Measurements from ENCODE around the gene BICDL1.

Gene BICDL1

DNA sequence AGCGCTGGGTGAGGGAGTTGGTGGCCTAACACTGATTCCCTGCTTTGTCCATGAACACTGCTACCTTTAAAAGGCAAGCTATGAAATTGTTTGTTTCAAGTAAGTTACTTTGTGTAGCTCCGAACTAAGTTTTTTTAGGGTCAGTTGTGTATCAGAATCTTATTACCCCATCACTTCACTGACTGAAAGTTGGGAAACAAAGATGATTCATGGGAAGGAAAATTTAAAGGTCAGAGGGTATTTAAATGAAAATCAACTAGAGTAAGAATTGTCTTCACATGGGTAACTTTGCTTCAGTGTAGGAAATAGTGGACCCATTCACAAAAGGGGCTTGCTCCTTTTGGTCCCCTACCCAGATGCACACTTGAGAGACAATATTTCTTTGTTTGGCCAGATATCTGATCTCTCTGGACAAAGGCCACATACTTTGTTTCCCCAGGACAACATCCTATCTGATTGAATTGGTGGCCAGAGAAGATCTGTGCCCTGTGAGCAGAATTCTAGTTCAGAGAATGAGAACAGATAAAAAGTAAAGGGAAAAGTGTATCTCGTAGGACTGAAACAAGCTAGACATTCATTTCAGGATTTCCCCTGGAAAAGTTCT is 74.0 kb downstream of the BICDL1 start:
- Histone ChIP-seq H3K9me3 (ENCODE audit: control insufficient read depth, low read length) (no peaks in the 10 kb centered on the region), H3K4me3 (ENCODE audit: insufficient read depth, low read depth, low read length, poor library complexity, severe bottlenecking) (no peak overlapping the region), H3K36me3 (ENCODE audit: control insufficient read depth, insufficient read depth, low read length) (peaks cover 21% of the 10 kb centered on the region), H3K4me1 (ENCODE audit: control insufficient read depth, insufficient read depth, low read length, poor library complexity, severe bottlenecking) (no peaks in the 10 kb centered on the region), H3K27me3 (replicated peaks; ENCODE audit: control insufficient read depth, insufficient read depth, low read length, poor library complexity, severe bottlenecking) (no peaks in the 10 kb centered on the region), H3K27ac (ENCODE audit: insufficient read depth, low read length, poor library complexity, severe bottlenecking) (no peak overlapping the region)
- no peak for DNase-seq

- Histone ChIP-seq H3K4me1 (ENCODE audit: control insufficient read depth, insufficient read depth, low read length, poor library complexity, severe bottlenecking) (no peaks in the 10 kb centered on the region), H3K9me3 (ENCODE audit: control insufficient read depth, low read length) (no peaks in the 10 kb centered on the region), H3K27ac (ENCODE audit: insufficient read depth, low read length, poor library complexity, severe bottlenecking) (no peak overlapping the region), H3K27me3 (replicated peaks; ENCODE audit: control insufficient read depth, insufficient read depth, low read length, poor library complexity, severe bottlenecking) (no peaks in the 10 kb centered on the region), H3K36me3 (ENCODE audit: control insufficient read depth, insufficient read depth, low read length) (peaks cover 21% of the 10 kb centered on the region), H3K4me3 (ENCODE audit: insufficient read depth, low read depth, low read length, poor library complexity, severe bottlenecking) (no peak overlapping the region)
- DNase-seq = no peak
These were observed 75.3 kb downstream of the BICDL1 start for GRCh38 chr12:120064054-120064940.

GRCh38 chr12:120065472-120065871 is 76.4 kb downstream of the BICDL1 start:
- Histone ChIP-seq H3K36me3 (ENCODE audit: control insufficient read depth, insufficient read depth, low read length) (peaks cover 21% of the 10 kb centered on the region), H3K4me1 (ENCODE audit: control insufficient read depth, insufficient read depth, low read length, poor library complexity, severe bottlenecking) (no peaks in the 10 kb centered on the region), H3K4me3 (ENCODE audit: insufficient read depth, low read depth, low read length, poor library complexity, severe bottlenecking) (no peak overlapping the region), H3K27me3 (replicated peaks; ENCODE audit: control insufficient read depth, insufficient read depth, low read length, poor library complexity, severe bottlenecking) (no peaks in the 10 kb centered on the region), H3K27ac (ENCODE audit: insufficient read depth, low read length, poor library complexity, severe bottlenecking) (no peak overlapping the region), H3K9me3 (ENCODE audit: control insufficient read depth, low read length) (no peaks in the 10 kb centered on the region)
- no peak for DNase-seq

DNA sequence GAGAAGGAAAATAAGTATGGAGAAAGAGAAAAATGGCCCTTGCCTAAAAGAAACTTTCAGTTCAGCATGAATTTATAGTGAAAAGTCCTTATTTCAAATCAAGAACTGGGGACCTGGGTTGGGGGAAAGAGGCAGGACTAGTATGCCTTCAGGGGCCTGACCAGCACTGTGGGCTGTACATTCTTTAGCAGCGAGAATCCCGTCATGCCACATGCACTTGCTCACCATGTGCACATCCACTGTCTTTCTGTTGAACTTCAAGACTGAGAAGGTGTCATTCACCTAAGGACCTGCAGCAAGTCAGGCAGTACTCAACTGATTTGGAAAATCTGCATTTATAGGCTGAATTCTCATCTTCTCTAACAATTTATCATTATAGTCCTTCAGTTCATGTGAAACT is 77.3 kb downstream of the BICDL1 start:
- H3K4me1 ChIP-seq (ENCODE audit: control insufficient read depth, insufficient read depth, low read length, poor library complexity, severe bottlenecking) = no peaks in the 10 kb centered on the region
- H3K4me3 ChIP-seq (ENCODE audit: insufficient read depth, low read depth, low read length, poor library complexity, severe bottlenecking) = no peak overlapping the region
- no peaks in the 10 kb centered on the region for H3K27me3 ChIP-seq (replicated peaks; ENCODE audit: control insufficient read depth, insufficient read depth, low read length, poor library complexity, severe bottlenecking)
- H3K27ac ChIP-seq (ENCODE audit: insufficient read depth, low read length, poor library complexity, severe bottlenecking) = no peak overlapping the region
- DNase-seq = no peak
- no peaks in the 10 kb centered on the region for H3K9me3 ChIP-seq (ENCODE audit: control insufficient read depth, low read length)
- H3K36me3 ChIP-seq (ENCODE audit: control insufficient read depth, insufficient read depth, low read length) = peaks cover 21% of the 10 kb centered on the region

DNA sequence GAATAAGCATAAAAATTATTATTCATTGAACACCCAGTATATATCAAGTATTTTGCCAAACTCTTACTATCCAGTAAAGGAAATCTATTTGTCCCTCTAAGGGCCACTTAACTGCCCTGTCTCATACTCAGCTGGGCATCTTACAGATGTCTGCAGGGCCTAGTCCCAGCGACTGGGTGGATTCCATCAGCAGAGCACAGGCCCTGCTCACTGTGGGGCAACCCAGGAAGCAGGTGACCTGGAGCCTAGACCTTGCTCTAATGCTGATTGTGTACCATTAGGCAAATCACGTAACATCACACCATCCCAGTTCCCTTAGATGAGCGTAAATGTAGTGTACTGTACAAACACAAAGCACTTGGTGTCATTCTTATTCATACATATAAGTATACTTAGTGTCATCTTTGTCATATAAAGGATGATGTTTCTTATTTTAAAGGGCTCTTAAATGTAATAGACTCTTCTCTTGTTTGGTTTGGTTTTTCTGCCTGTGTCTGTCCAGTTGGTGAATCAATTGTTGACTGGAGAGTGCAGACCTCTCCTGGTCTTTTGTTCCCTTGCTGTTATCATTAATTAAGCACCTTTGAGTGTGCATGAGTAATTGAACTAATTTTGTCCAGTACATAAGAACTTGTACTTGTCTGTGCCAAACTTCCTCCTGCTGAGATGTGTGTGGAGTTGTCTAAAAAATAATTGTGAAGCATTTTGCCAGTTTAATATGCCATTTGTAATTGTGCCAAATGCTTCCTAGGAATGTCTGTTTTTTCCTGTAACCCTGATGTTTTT is 78.2 kb downstream of the BICDL1 start:
- DNase-seq = no peak
- Histone ChIP-seq H3K9me3 (ENCODE audit: control insufficient read depth, low read length) (no peaks in the 10 kb centered on the region), H3K4me3 (ENCODE audit: insufficient read depth, low read depth, low read length, poor library complexity, severe bottlenecking) (no peak overlapping the region), H3K27ac (ENCODE audit: insufficient read depth, low read length, poor library complexity, severe bottlenecking) (no peak overlapping the region), H3K27me3 (replicated peaks; ENCODE audit: control insufficient read depth, insufficient read depth, low read length, poor library complexity, severe bottlenecking) (no peaks in the 10 kb centered on the region), H3K36me3 (ENCODE audit: control insufficient read depth, insufficient read depth, low read length) (peaks cover 20% of the 10 kb centered on the region), H3K4me1 (ENCODE audit: control insufficient read depth, insufficient read depth, low read length, poor library complexity, severe bottlenecking) (no peaks in the 10 kb centered on the region)

- Histone ChIP-seq H3K9me3 (ENCODE audit: control insufficient read depth, low read length) (no peaks in the 10 kb centered on the region), H3K4me1 (ENCODE audit: control insufficient read depth, insufficient read depth, low read length, poor library complexity, severe bottlenecking) (no peaks in the 10 kb centered on the region), H3K4me3 (ENCODE audit: insufficient read depth, low read depth, low read length, poor library complexity, severe bottlenecking) (no peak overlapping the region), H3K27ac (ENCODE audit: insufficient read depth, low read length, poor library complexity, severe bottlenecking) (no peak overlapping the region), H3K27me3 (replicated peaks; ENCODE audit: control insufficient read depth, insufficient read depth, low read length, poor library complexity, severe bottlenecking) (no peaks in the 10 kb centered on the region), H3K36me3 (ENCODE audit: control insufficient read depth, insufficient read depth, low read length) (peaks cover 21% of the 10 kb centered on the region)
- DNase-seq = no peak
These were observed 78.9 kb downstream of the BICDL1 start for GRCh38 chr12:120067901-120068300.

- Histone ChIP-seq H3K4me3 (ENCODE audit: insufficient read depth, low read depth, low read length, poor library complexity, severe bottlenecking) (no peak overlapping the region), H3K27ac (ENCODE audit: insufficient read depth, low read length, poor library complexity, severe bottlenecking) (no peak overlapping the region), H3K36me3 (ENCODE audit: control insufficient read depth, insufficient read depth, low read length) (peaks cover 24% of the 10 kb centered on the region), H3K4me1 (ENCODE audit: control insufficient read depth, insufficient read depth, low read length, poor library complexity, severe bottlenecking) (peaks cover 2% of the 10 kb centered on the region), H3K27me3 (replicated peaks; ENCODE audit: control insufficient read depth, insufficient read depth, low read length, poor library complexity, severe bottlenecking) (no peaks in the 10 kb centered on the region), H3K9me3 (ENCODE audit: control insufficient read depth, low read length) (no peaks in the 10 kb centered on the region)
- no peak for DNase-seq
These were observed 80.2 kb downstream of the BICDL1 start for GRCh38 chr12:120069278-120069677.

- Histone ChIP-seq H3K27ac (ENCODE audit: insufficient read depth, low read length, poor library complexity, severe bottlenecking) (no peak overlapping the region), H3K4me3 (ENCODE audit: insufficient read depth, low read depth, low read length, poor library complexity, severe bottlenecking) (no peak overlapping the region), H3K9me3 (ENCODE audit: control insufficient read depth, low read length) (no peaks in the 10 kb centered on the region), H3K36me3 (ENCODE audit: control insufficient read depth, insufficient read depth, low read length) (peaks cover 15% of the 10 kb centered on the region), H3K27me3 (replicated peaks; ENCODE audit: control insufficient read depth, insufficient read depth, low read length, poor library complexity, severe bottlenecking) (no peaks in the 10 kb centered on the region), H3K4me1 (ENCODE audit: control insufficient read depth, insufficient read depth, low read length, poor library complexity, severe bottlenecking) (peaks cover 13% of the 10 kb centered on the region)
- DNase-seq = no peak
These were observed 82.5 kb downstream of the BICDL1 start for GRCh38 chr12:120071493-120072020.

DNA sequence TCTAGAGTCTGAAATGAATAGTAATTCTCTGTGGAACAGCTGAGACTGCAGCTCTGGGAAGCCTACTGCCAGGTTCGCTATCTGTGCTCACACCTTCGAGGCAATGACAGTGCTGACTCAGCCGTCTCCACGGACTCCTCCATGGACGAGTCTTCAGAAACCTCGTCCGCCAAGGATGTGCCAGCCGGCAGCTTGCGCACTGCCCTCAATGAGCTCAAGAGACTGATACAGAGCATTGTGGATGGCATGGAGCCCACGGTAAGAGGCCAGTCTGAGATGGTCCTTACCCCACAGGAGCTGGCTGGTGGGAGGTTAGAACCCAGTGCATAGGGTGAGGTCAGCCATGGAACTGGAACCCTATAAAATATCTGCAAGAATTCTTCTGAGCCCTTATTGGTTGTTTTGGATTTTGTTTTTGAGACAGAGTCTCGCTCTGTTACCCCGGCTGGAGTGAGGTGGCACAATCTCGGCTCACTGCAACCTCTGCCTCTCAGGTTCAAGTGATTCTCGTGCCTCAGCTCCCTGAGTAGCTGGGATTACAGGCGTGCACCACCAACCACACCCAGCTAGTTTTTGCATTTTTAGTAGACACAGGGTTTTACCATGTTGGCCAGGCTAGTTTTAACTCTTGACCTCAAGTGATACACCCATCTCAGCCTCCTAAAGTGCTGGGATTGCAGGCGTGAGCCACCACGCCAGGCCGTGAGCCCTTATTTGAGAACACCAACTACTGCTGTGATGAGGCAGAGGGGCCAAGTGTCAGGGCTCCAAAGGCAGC is 83.6 kb downstream of the BICDL1 start:
- no peak for DNase-seq
- Histone ChIP-seq H3K27me3 (replicated peaks; ENCODE audit: control insufficient read depth, insufficient read depth, low read length, poor library complexity, severe bottlenecking) (no peaks in the 10 kb centered on the region), H3K27ac (ENCODE audit: insufficient read depth, low read length, poor library complexity, severe bottlenecking) (no peak overlapping the region), H3K4me3 (ENCODE audit: insufficient read depth, low read depth, low read length, poor library complexity, severe bottlenecking) (no peak overlapping the region), H3K9me3 (ENCODE audit: control insufficient read depth, low read length) (no peaks in the 10 kb centered on the region), H3K4me1 (ENCODE audit: control insufficient read depth, insufficient read depth, low read length, poor library complexity, severe bottlenecking) (peaks cover 13% of the 10 kb centered on the region), H3K36me3 (ENCODE audit: control insufficient read depth, insufficient read depth, low read length) (peaks cover 15% of the 10 kb centered on the region)
